Loucy (cell line): ENCODE data around the gene CYTH1.

ENCODE experiments used
- H2AFZ ChIP-seq: fragments of 200-600 bp; sonication (generic); 2 replicates; pipeline ENCODE4 v1.6.0; 2016; ENCODE audit warnings: antibody characterized with exemption, mild to moderate bottlenecking, low read length, moderate library complexity
- H3F3A ChIP-seq: fragments of 200-600 bp; 2 replicates; pipeline ENCODE4 v1.6.0; 2016; ENCODE audit warnings: antibody characterized with exemption, low read depth, mild to moderate bottlenecking
- H3K27me3 ChIP-seq: fragments of 200-600 bp; sonication (generic); 2 replicates; pipeline ENCODE4 v1.6.1; 2014; ENCODE audit warnings: low read length, mild to moderate bottlenecking; ENCODE audit not compliant: insufficient read depth, poor library complexity, severe bottlenecking
- H3K36me3 ChIP-seq: fragments of 200-600 bp; sonication (generic); 2 replicates; pipeline ENCODE4 v1.6.1; 2016; ENCODE audit warnings: low read length; ENCODE audit not compliant: insufficient read depth
- H3K4me1 ChIP-seq: fragments of 200-600 bp; sonication (generic); 2 replicates; pipeline ENCODE4 v1.5.1; 2014; ENCODE audit warnings: low read length, mild to moderate bottlenecking; ENCODE audit not compliant: insufficient read depth, poor library complexity, severe bottlenecking
- H3K4me2 ChIP-seq: fragments of 200-600 bp; sonication (generic); 2 replicates; pipeline ENCODE4 v1.6.0; 2014; ENCODE audit warnings: antibody characterized with exemption, low read length, low read depth, mild to moderate bottlenecking; ENCODE audit not compliant: poor library complexity, severe bottlenecking
- H3K4me3 ChIP-seq: fragments of 200-600 bp; sonication (generic); 2 replicates; pipeline ENCODE4 v1.5.1; 2014; ENCODE audit warnings: low read length, mild to moderate bottlenecking, mixed read lengths; ENCODE audit not compliant: poor library complexity, severe bottlenecking
- H3K79me2 ChIP-seq: fragments of 200-600 bp; sonication (generic); 2 replicates; pipeline ENCODE4 v1.6.1; 2014; ENCODE audit warnings: low read length; ENCODE audit not compliant: insufficient read depth
- H3K9ac ChIP-seq: fragments of 200-600 bp; sonication (generic); 2 replicates; pipeline ENCODE4 v1.6.0; 2014; ENCODE audit warnings: mild to moderate bottlenecking, low read depth, low read length, moderate library complexity; ENCODE audit not compliant: poor library complexity, severe bottlenecking
- H3K9me2 ChIP-seq: fragments of 200-600 bp; sonication (generic); replicated peaks from 2 replicates; pipeline ENCODE4 v1.6.1; 2016; ENCODE audit warnings: low read depth, low read length, mixed read lengths
- H3K9me3 ChIP-seq: fragments of 200-600 bp; sonication (generic); 2 replicates; pipeline ENCODE4 v1.6.1; 2014; ENCODE audit warnings: mild to moderate bottlenecking, antibody characterized with exemption, low read length, low read depth; ENCODE audit not compliant: insufficient read depth
- H4K20me1 ChIP-seq: fragments of 200-600 bp; sonication (generic); 2 replicates; pipeline ENCODE4 v1.6.0; 2014; ENCODE audit warnings: antibody characterized with exemption, low read length, mild to moderate bottlenecking; ENCODE audit not compliant: insufficient read depth, poor library complexity, severe bottlenecking
- EZH2phosphoT487 ChIP-seq: fragments of 200-600 bp; IDR thresholded peaks from 2 replicates; pipeline ENCODE4 v1.6.1; 2018; ENCODE audit warnings: antibody characterized with exemption, mild to moderate bottlenecking, moderate library complexity, borderline replicate concordance
- TF ChIP-seq, protein P1 (sequence below): fragments of 200-600 bp; sonication (generic); conservative IDR thresholded peaks from 2 replicates; pipeline ENCODE4 v1.5.1; 2014; ENCODE audit warnings: mild to moderate bottlenecking, antibody characterized with exemption, low read length

Gene CYTH1

DNA sequence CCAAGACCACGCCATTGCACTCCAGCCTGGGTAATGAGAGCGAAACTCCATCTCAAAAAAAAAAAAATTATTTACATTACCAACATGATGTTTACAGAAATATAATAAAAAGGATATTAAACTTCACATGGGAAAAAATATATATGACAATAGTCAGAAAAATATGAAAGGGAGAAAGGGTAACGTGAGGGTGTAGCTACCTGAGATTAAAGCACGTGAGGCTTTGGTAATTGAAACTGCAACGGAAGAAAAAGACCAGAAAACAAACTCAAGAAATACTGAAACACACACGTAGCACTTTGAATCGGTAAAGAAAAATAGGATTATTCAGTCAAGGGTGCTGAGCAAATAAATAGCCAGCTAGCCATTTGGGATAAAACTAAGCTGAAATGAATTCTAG lies 53.6 kb downstream of the CYTH1 start:
- Histone ChIP-seq H2AFZ (no peak overlapping the region), H3K4me1 (peaks cover 82% of the 10 kb centered on the region), H3K9me3 (no peaks in the 10 kb centered on the region), H3K4me3 (no peak overlapping the region), H3F3A (peaks cover 10% of the 10 kb centered on the region), H3K9ac (no peak overlapping the region), H4K20me1 (peaks cover 47% of the 10 kb centered on the region), H3K27me3 (no peaks in the 10 kb centered on the region), H3K36me3 (no peaks in the 10 kb centered on the region), H3K4me2 (peak overlapping the region; percentile 86), H3K79me2 (peaks cover 95% of the 10 kb centered on the region), H3K9me2 (no peaks in the 10 kb centered on the region)
- no peak for TF ChIP-seq EZH2phosphoT487
- TF ChIP-seq, protein P1, sequence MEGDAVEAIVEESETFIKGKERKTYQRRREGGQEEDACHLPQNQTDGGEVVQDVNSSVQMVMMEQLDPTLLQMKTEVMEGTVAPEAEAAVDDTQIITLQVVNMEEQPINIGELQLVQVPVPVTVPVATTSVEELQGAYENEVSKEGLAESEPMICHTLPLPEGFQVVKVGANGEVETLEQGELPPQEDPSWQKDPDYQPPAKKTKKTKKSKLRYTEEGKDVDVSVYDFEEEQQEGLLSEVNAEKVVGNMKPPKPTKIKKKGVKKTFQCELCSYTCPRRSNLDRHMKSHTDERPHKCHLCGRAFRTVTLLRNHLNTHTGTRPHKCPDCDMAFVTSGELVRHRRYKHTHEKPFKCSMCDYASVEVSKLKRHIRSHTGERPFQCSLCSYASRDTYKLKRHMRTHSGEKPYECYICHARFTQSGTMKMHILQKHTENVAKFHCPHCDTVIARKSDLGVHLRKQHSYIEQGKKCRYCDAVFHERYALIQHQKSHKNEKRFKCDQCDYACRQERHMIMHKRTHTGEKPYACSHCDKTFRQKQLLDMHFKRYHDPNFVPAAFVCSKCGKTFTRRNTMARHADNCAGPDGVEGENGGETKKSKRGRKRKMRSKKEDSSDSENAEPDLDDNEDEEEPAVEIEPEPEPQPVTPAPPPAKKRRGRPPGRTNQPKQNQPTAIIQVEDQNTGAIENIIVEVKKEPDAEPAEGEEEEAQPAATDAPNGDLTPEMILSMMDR = no peak

DNA sequence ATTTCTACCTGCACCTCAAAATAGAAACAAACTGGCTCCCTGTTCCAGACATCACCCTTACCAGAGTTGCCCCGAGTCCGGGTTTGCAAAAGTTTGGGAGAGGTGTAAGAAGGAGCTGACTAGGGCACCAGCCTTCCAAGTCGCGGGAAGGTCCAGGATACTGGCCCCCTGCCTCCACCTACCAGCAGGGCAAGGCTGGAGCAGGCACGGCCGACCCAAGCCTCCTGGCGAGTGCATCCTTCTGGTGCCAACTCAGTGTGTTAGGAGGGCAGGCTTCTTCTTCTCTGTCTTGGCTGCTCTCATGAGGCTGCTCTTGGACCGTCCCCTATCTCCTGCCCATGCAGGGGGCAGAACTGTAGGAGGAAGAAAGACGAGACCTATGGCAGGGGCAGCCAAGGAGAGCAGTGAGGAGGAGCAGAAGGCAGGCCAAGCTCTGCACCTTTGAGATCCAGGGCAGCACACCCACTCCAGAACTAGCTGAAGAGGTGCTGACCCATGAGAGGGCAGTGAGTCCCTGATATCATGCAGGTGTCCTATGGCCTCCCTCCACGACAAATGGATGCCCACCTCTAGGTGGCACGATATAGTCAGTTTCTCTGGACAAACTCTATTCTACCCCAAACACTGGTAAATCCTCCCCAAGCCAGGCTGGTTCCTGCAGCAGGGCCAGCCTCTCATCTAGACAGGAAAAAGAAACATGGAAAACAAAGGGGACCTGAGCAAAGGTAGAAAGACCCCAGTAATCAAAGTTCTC lies 54.4 kb downstream of the CYTH1 start:
- no peaks in the 10 kb centered on the region for H3K9me2 ChIP-seq
- H3K27me3 ChIP-seq = no peaks in the 10 kb centered on the region
- H3K79me2 ChIP-seq = peaks cover 95% of the 10 kb centered on the region
- H4K20me1 ChIP-seq = peaks cover 47% of the 10 kb centered on the region
- TF ChIP-seq, protein P1 = peak; percentile 53
- no peak for TF ChIP-seq EZH2phosphoT487
- H3K36me3 ChIP-seq = no peaks in the 10 kb centered on the region
- no peaks in the 10 kb centered on the region for H3K9me3 ChIP-seq
- H3F3A ChIP-seq = peaks cover 10% of the 10 kb centered on the region
- H3K4me2 ChIP-seq = peak overlapping the region; percentile 86
- H3K9ac ChIP-seq = peak overlapping the region; percentile 68
- H3K4me3 ChIP-seq = no peak overlapping the region
- H2AFZ ChIP-seq = no peak overlapping the region
- H3K4me1 ChIP-seq = peaks cover 84% of the 10 kb centered on the region

DNA sequence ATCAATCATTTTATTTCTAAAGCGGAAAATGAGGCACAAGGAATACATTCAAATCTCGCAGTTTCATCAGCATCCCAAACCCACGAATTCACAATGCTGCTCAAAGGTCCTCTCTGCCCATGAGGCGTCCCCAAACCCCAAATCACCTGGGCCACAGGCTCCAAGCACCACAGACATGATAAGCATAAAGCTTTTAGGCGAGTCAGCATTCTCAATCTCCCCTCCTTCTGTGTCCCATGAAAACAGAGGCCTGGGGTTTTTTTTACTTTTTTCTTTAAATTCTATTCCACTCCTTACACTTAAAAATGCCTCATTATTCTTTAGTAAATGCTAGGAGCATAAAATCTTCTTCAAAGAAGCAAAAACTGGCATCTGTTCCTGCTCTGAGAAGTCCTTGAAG lies 55.0 kb downstream of the CYTH1 start:
- Histone ChIP-seq H3K36me3 (no peaks in the 10 kb centered on the region), H3K4me3 (peak overlapping the region; percentile 59), H4K20me1 (peaks cover 48% of the 10 kb centered on the region), H3K4me1 (peaks cover 84% of the 10 kb centered on the region), H2AFZ (no peak overlapping the region), H3K9ac (peak overlapping the region; percentile 68), H3K27me3 (no peaks in the 10 kb centered on the region), H3K9me2 (no peaks in the 10 kb centered on the region), H3F3A (peaks cover 10% of the 10 kb centered on the region), H3K4me2 (peak overlapping the region; percentile 86), H3K9me3 (no peaks in the 10 kb centered on the region), H3K79me2 (peaks cover 95% of the 10 kb centered on the region)
- no peak for TF ChIP-seq EZH2phosphoT487
- TF ChIP-seq, protein P1 = no peak
